ENCODE results near the gene PCGF3.

The PCGF3 gene

GRCh38 chr4:785332-786073 lies 79.9 kb downstream of the PCGF3 start:
- DNase-seq, result no peak

- no peak for DNase-seq
Measured at GRCh38 chr4:786074-786741, 80.6 kb downstream of the PCGF3 start.

- DNase-seq, result no peak
Measured at GRCh38 chr4:786861-787300, 81.2 kb downstream of the PCGF3 start.

- DNase-seq, result no peak
Measured at GRCh38 chr4:787561-787981, 81.9 kb downstream of the PCGF3 start.

- DNase-seq, result no peak
Measured at GRCh38 chr4:788006-788635, 82.5 kb downstream of the PCGF3 start.

- no peak for DNase-seq
Measured at GRCh38 chr4:788636-789297, 83.1 kb downstream of the PCGF3 start.

- DNase-seq, result no peak
Measured at GRCh38 chr4:789571-790465, 84.2 kb downstream of the PCGF3 start.

GRCh38 chr4:790466-790820 lies 84.8 kb downstream of the PCGF3 start:
- no peak for DNase-seq

GRCh38 chr4:791252-791897 lies 85.7 kb downstream of the PCGF3 start:
- DNase-seq, result no peak

GRCh38 chr4:791898-792625 lies 86.4 kb downstream of the PCGF3 start:
- no peak for DNase-seq

- DNase-seq, result no peak
Measured at GRCh38 chr4:792626-793092, 87.0 kb downstream of the PCGF3 start.

- no peak for DNase-seq
Measured at GRCh38 chr4:793093-793861, 87.6 kb downstream of the PCGF3 start.

GRCh38 chr4:793941-794621 lies 88.4 kb downstream of the PCGF3 start:
- no peak for DNase-seq

- DNase-seq, result no peak
Measured at GRCh38 chr4:794900-795725, 89.5 kb downstream of the PCGF3 start.

GRCh38 chr4:795726-796119 lies 90.1 kb downstream of the PCGF3 start:
- DNase-seq, result no peak

- DNase-seq, result no peak
Measured at GRCh38 chr4:796206-796605, 90.6 kb downstream of the PCGF3 start.

GRCh38 chr4:797066-797465 lies 91.4 kb downstream of the PCGF3 start:
- DNase-seq, result no peak

GRCh38 chr4:801436-802124 lies 95.9 kb downstream of the PCGF3 start:
- no peak for DNase-seq

All from SHP77 treated with DMSO at 0.1 percent for 48 hours (cell line).